ENCODE data around the gene STK11. TPM values are rescaled to one million over a fixed set of nuclear protein-coding genes. Genes with fewer than 3 reads are reported as not detected.

Gene STK11
- total and polyA plus RNA-seq, 2 of the 4 experiments (the other 2 are of a cell fraction) = 39.3 to 42.8 TPM

- no peak overlapping the region for H4K8ac ChIP-seq (ENCODE audit: low read depth in 2 of 2, low read length in 2 of 2)
- H4K91ac ChIP-seq (ENCODE audit: insufficient read depth, low read depth, low read length) = peak overlapping the region; percentile 28; the same call in 1 of the 2 replicates
- ChIA-PET CTCF (no interaction called here), POLR2A (ENCODE audit: unreplicated experiment) (no interaction called here)
- no peak overlapping the region for H2BK5ac ChIP-seq (ENCODE audit: low read depth, low read length, poor library complexity, severe bottlenecking)
- H3K4me3 ChIP-seq (ENCODE audit: insufficient read depth, low read depth, low read length) = no peak overlapping the region
- no peak overlapping the region for H4K5ac ChIP-seq (ENCODE audit: low read depth, low read length)
- no peak overlapping the region; the same call in 2 of the 3 replicates for H2BK15ac ChIP-seq (ENCODE audit: low read depth, low read length)
- peak overlapping the region; percentile 27; the same call in 1 of the 2 replicates for H2BK120ac ChIP-seq (ENCODE audit: low read depth, low read length)
- H3K4ac ChIP-seq (ENCODE audit: low read depth, low read length) = peak overlapping the region; percentile 35; the same call in 1 of the 2 replicates
- in situ Hi-C loops (cut with MboI; ENCODE audit: low sequenced_read_pairs) (no loop called here), intact Hi-C loops (cut with micrococcal nuclease) (no loop called here), dilution Hi-C loops (cut with HindIII; ENCODE audit: low sequenced_read_pairs, unreplicated experiment) (no loop called here)
- 0 out of 2 replicates have a peak, but pooled peaks cover 4% of the 10 kb centered on the region for H3K9me1 ChIP-seq (ENCODE audit: insufficient read depth, low read length)
- no TSS peak for BruUV-seq (replicated peaks)
- peak overlapping the region; percentile 23 for H2AFZ ChIP-seq (replicated peaks; ENCODE audit: low read length, poor library complexity)
- H3K27me3 ChIP-seq (ENCODE audit: control insufficient read depth, insufficient read depth, low read length) = no peaks in the 10 kb centered on the region
- no peak overlapping the region for H3K27ac ChIP-seq (ENCODE audit: insufficient read depth, low read length)
- H2AK9ac ChIP-seq (replicated peaks; ENCODE audit: low read depth, low read length, poor library complexity) = peak overlapping the region; percentile 89
- peak overlapping the region; percentile 87; the same call in 1 of the 2 replicates for H2AK5ac ChIP-seq (ENCODE audit: low read depth, low read length)
- no peak for TF ChIP-seq USF2 (IDR thresholded peaks at IDR 0.05; ENCODE audit: low read depth, low read length)
- TF ChIP-seq, protein P1, sequence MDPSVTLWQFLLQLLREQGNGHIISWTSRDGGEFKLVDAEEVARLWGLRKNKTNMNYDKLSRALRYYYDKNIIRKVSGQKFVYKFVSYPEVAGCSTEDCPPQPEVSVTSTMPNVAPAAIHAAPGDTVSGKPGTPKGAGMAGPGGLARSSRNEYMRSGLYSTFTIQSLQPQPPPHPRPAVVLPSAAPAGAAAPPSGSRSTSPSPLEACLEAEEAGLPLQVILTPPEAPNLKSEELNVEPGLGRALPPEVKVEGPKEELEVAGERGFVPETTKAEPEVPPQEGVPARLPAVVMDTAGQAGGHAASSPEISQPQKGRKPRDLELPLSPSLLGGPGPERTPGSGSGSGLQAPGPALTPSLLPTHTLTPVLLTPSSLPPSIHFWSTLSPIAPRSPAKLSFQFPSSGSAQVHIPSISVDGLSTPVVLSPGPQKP (IDR thresholded peaks at IDR 0.05; ENCODE audit: borderline replicate concordance, low read depth, low read length) = no peak
- no peak for TF ChIP-seq MAZ (IDR thresholded peaks at IDR 0.05; ENCODE audit: borderline replicate concordance, low read depth, low read length)
- TF ChIP-seq RCOR1 (IDR thresholded peaks at IDR 0.05; ENCODE audit: insufficient replicate concordance, low read length) = no peak
- no peak for TF ChIP-seq CHD1 (IDR thresholded peaks at IDR 0.05; ENCODE audit: low read depth, low read length)
- TF ChIP-seq MAFK (IDR thresholded peaks at IDR 0.05; ENCODE audit: low read depth, low read length) = no peak
- no peak for TF ChIP-seq CEBPB (IDR thresholded peaks at IDR 0.05; ENCODE audit: low read depth, low read length)
- TF ChIP-seq RAD21 (IDR thresholded peaks at IDR 0.05; ENCODE audit: low read length) = no peak
- no peak for TF ChIP-seq FOS (IDR thresholded peaks at IDR 0.05; ENCODE audit: low read depth, low read length)
- no peak for TF ChIP-seq NFE2L2 (IDR thresholded peaks at IDR 0.05; ENCODE audit: low read depth, low read length)
- no peak for TF ChIP-seq RFX5 (IDR thresholded peaks at IDR 0.05; ENCODE audit: low read depth, low read length)
- no peak for TF ChIP-seq BHLHE40 (IDR thresholded peaks at IDR 0.05; ENCODE audit: low read depth, low read length)
- no peak for TF ChIP-seq CTCF (conservative IDR thresholded peaks at IDR 0.05; ENCODE audit: low read depth, low read length)
- no peak for TF ChIP-seq MXI1 (IDR thresholded peaks at IDR 0.05; ENCODE audit: borderline replicate concordance, low read depth, low read length)
- no peak for TF ChIP-seq SMC3 (IDR thresholded peaks at IDR 0.05; ENCODE audit: low read depth, low read length)
- H3K9ac ChIP-seq (ENCODE audit: low read depth, low read length) = no peak overlapping the region
- H4K20me1 ChIP-seq (ENCODE audit: insufficient read depth, low read length) = no peaks in the 10 kb centered on the region
- H3K79me1 ChIP-seq (ENCODE audit: low read depth in 1 of 2, low read length in 2 of 2) = no peaks in the 10 kb centered on the region
- no peaks in the 10 kb centered on the region for H3K9me3 ChIP-seq (ENCODE audit: control insufficient read depth, insufficient read depth, low read length)
- no peak for DNase-seq
- no peak overlapping the region for H3K4me2 ChIP-seq (ENCODE audit: low read depth, low read length)
- no peaks in the 10 kb centered on the region for H3K36me3 ChIP-seq (ENCODE audit: control insufficient read depth, insufficient read depth, low read length)
- 0 out of 2 replicates have a peak overlapping the region, but pooled peaks have one; percentile 20 for H2BK20ac ChIP-seq (ENCODE audit: low read depth, low read length)
- H3K23ac ChIP-seq (ENCODE audit: low read depth, low read length) = no peak overlapping the region
- no peak overlapping the region for H3K56ac ChIP-seq (ENCODE audit: extremely low read depth, insufficient read depth, low read length)
- no peak overlapping the region for H3K18ac ChIP-seq (ENCODE audit: low read depth, low read length)
- 95% methylated on average over 6 of the region's 11 CpGs; no CpG with 5 or more reads in 1 of the 2 experiments for WGBS, 2 experiments (ENCODE audit: extremely low coverage in 2 of 2, insufficient read length in 1 of 2)
- no peak overlapping the region for H3K14ac ChIP-seq (replicated peaks; ENCODE audit: low read depth, low read length)
- H3K4me1 ChIP-seq (ENCODE audit: control insufficient read depth, insufficient read depth, low read length) = peaks cover 16% of the 10 kb centered on the region
- no peak for ATAC-seq (ENCODE audit: low read depth)
Observed at GRCh38 chr19:1181606-1182005, 24.0 kb upstream of the STK11 start.

Data from IMR-90 (cell line).